Astrocyte of the hippocampus (primary cell): ENCODE results near the gene AZGP1.
"Not testable (repeated sequence)": the region's sequence is repeated elsewhere in the genome, so short reads cannot be mapped to it uniquely, and the experiment has no call there.

ENCODE experiments used
- DNase-seq: peaks from one replicate; pipeline ENCODE4 v3.0.0; 2011; ENCODE audit warnings: low read depth, low spot score

Gene AZGP1

GRCh38 chr7:99975782-99976521 lies at the start of gene AZGP1:
TSS of gene AZGP1 (minus strand) at chr7:99976031. CDS start at chr7:99976020, 11 bp downstream.
- peak; percentile 4 for DNase-seq

GRCh38 chr7:100024020-100024619 lies 48.3 kb upstream of the AZGP1 start:
- no peak for DNase-seq

DNA sequence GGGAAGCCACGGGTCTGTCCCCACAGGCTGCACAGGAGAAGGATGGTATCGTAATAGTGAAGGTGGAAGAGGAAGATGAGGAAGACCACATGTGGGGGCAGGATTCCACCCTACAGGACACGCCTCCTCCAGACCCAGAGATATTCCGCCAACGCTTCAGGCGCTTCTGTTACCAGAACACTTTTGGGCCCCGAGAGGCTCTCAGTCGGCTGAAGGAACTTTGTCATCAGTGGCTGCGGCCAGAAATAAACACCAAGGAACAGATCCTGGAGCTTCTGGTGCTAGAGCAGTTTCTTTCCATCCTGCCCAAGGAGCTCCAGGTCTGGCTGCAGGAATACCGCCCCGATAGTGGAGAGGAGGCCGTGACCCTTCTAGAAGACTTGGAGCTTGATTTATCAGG lies 47.7 kb upstream of the AZGP1 start:
- no peak for DNase-seq

- DNase-seq: no peak
Measured at GRCh38 chr7:100022621-100023020, 46.8 kb upstream of the AZGP1 start.

DNA sequence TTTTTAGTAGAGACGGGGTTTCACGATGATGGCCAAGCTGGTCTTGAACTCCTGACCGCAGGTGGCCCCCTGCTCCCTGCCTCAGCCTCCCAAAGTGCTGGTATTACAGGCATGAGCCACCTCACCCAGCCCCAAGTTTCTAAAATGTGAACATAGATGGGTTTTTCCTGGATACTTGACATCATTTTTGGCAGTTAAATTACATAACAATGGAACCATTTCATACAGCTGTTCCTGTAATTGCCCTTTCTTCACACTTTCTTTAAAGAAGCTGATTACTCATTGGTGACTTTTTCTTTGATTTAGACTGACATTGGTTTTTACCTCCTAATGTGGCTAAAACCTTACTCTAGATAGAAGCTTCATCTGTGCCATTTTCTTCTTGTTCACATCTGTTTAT lies 45.5 kb upstream of the AZGP1 start:
- peak; percentile 11 for DNase-seq

DNA sequence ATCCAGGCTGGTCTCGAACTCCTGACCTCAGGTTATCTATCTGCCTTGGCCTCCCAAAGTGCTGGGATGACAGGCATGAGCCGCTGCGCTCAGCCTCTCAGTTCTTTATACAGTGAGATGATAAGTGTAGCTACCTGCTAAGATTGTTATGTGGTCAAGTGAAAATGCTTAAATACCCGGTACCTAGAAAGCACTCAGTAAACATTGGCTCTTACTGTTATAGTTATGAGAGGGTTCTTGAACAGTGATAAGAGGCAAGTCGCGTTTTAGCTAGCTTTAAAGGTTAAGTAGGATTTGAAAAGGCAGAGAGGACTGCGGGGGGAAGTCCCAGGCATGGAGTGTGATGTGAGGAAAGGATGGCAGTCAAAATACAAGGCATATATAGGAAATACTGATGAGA lies 44.1 kb upstream of the AZGP1 start:
- DNase-seq: no peak

DNA sequence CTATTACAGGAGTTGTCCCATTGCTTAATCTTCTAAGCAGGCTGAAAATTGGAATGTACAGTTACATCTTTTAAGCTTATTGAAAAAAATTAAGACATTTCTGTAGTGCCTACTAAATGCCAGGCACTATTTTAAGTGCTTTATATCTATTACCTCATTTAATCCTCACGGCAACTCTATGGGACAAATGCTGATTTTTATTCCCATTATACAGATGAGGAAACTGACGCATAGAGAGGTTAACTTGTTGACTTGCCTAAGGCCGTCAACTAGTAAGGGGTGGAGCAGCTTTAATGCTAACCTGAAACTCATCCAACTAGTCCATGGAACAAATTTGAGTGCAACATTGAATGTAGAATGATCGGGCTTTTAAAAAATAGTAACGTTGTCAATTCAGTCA lies 42.0 kb upstream of the AZGP1 start:
- DNase-seq: no peak

DNA sequence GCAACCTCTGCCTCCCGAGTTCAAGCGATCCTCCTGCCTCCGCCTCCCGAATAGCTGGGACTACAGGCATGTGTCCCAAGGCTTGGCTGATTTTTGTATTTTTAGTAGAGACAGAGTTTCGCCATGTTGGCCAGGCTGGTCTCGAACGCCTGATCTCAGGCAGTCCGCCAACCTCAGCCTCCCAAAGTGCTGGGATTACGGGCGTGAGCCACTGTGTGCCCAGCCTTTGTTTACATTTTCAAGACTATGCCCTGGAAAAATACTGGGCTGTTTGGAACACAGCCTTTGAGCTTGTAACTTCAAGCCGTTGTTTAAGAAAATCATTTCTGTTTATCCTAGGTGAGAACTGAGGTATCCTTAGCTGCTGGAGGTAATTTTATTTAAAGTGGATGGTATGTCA lies 41.5 kb upstream of the AZGP1 start:
- peak; percentile 18 for DNase-seq

DNA sequence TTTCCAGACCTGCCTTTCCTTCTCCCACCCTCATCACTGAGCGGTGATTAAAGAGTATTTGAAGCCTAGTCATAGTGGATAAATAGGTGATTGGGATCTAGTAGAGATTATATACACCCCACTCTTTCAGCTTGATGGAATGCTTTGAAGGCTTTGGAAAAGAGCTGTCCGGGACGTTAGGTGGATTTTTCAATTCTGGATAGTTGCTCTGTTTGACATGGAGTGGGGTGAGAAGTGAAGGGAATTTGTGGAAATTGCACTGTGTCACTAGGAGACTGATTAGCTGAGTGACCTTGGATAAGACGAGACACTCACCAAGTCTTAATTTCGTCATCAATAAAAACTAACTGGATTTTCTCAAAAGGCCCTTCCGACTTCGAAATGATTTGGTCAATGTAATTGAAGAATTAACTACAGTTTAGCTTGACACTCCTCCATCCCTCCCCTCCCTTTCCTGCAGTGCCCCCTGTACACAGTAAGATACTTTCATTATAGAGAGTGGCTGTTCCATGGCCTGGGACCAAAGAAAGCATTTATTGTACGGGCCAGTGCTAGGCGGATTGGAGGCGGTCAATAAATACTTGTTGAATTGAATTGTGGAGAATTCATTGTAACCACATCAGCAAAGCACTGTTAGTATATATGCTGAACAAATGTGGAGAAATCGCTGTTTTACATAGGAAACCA lies 40.5 kb upstream of the AZGP1 start:
- DNase-seq: peak; percentile 59

DNA sequence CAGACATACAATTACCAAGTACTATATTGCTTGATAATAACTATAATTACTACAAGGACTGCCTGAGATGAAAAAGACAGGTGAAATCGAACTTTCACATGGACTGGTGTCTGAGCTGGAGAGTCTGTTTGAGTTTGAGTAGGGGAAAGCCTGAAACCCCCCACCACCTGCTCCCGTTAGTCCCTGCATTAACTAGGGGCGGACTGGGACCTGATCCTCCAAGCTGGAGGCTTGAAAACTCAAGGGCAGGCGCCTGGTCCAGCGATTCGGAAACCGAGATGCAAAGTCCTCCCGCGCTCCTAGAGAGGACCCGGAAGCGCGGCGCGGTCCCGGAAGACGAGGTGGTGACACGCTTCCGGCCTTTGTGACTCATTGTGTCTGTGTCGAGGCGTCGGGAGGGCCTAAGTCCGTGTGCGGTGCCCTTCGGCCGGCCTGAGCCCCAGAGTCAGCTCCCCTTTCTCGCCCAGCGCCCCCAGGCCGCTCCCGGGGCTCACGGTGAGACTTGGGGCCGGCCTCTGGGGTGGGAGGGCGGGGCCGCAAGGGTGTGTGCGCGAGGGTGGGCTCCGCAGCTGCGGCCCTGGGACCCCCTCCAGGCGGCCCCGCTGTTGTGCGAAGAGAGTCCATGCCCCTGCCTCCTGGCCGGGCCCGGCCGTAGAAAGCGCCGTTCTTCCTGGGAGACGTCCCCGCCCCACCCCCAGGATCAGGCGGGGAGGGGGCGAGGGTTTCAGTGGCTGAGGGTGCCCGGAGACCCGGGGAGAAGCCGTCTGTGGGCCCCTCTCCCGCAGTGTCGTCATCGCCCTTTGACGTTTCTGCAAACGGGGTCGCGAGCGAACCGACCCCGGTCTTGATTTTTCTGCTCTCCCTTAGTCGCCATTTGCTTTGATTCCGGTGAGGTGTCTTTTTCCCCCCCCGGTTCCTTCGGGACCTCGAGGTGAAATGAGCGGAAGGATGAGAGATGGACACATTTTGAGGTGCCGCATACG lies 39.7 kb upstream of the AZGP1 start, which contains the start of gene ZKSCAN1:
Gene ZKSCAN1, plus strand, starts transcription at position 365 of the 983 bp plus-strand sequence. CDS start 7,911 bp downstream, outside the sequence.
- peak; percentile 96 for DNase-seq

- no peak for DNase-seq
Measured at GRCh38 chr7:100013328-100013676, 37.5 kb upstream of the AZGP1 start.

DNA sequence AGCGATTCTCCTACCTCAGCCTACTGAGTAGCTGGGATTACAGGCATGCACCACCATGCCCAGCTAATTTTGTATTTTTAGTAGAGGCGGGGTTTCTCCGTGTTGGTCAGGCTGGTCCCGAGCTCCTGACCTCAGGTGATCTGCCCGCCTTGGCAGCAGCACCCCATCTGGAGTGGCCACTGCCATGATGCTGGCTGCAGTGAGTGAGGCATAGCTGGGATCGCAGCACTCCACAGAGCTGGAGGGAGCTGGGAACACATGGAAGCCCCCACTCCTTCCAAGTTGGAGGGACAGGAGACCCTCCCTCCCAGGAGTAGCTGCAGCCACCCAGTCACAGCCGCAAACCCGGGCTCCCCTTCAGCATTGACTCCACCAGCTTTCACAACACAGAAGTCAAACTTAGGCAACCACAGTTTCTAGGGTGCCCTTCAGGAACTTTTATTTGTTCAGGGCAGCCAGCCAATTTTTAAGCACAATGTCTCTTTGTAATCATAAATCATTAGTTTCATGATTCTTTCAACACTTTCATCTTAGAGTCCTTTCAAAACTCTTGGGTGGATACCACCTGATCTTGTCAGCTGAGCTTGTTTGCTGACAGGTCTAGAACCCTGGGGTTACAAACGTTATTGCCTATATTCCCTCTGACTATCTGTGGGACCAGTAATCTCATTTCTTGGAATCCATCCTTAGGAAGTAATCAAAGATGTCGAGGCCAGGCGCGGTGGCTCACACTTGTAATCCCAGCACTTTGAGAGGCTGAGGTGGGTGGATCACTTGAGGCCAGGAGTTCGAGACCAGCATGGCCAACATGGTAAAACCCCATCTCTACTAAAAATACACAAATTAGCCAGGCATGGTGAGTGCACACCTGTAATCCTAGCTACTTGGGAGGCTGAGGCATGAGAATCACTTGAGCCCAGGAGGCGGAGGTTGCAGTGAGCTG lies 36.8 kb upstream of the AZGP1 start:
- not testable (repeated sequence) for DNase-seq

DNA sequence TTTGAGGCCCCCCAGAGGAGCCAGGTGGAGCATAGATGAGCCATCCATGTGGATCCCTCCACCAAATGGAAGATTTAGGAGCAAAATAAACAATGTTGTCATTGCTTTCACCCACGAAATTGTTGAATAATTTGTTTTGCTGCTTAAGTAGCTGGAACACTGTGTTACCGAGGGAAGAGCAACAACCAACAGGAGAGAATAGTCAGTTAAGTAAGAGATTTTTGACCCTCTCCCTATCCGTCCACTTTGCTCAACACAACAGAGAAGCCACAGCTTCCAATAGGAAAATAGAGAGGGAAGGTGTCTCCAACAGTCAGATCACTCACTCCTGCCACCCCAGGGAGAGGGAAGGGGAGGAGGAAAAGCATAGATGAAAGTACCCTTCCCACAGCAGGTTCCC lies 35.7 kb upstream of the AZGP1 start:
- no peak for DNase-seq

DNA sequence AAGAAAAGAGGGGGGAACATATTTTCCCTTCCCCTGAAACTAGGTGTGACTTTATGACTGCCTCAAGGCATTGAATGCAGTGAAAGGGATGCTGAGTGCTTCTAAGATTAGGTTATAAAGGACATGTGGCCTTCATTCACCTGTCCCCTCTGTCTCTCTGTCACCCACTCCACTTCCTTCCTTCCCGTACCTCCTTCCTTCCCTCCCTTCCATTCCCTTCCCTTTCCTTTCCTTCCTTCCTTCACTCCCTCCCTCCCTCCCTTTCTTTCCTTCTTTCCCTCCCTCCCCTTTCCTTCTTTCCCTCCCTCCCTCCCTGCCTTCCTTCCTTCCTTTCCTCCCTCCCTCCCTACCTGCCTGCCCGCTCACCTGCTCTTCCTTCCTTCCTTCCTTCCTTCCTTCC lies 35.1 kb upstream of the AZGP1 start:
- DNase-seq: no peak

DNA sequence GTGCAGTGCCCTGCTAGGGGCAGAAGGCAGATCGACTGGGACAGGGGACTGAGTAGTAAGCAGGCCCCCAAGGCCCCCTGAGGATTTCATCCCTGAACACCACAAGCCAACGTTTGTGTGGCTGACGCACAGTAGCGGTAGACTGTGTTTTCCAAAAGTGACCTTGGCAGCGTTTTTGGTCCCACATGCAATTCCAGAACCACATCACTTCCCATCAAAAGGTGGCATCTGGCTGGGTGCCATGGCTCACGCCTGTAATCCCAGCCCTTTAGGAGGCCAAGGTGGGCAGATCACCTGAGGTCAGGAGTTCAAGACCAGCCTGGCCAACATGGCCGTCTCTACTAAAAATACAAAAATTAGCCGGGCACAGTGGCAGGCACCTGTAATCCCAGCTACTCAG lies 34.1 kb upstream of the AZGP1 start:
- not testable (repeated sequence) for DNase-seq

- no peak for DNase-seq
Measured at GRCh38 chr7:100008525-100008924, 32.7 kb upstream of the AZGP1 start.

- no peak for DNase-seq
Measured at GRCh38 chr7:100007887-100008286, 32.1 kb upstream of the AZGP1 start.

GRCh38 chr7:100003711-100004661 lies 28.2 kb upstream of the AZGP1 start:
- no peak for DNase-seq

- no peak for DNase-seq
Measured at GRCh38 chr7:100000239-100000638, 24.4 kb upstream of the AZGP1 start.
